Tibial artery (tissue), 4 donors: ENCODE results near the gene LARGE1.

Experiments used
- DNase-seq, 2 donors: peaks; one replicate each; pipeline ENCODE4 v3.0.0-alpha.2; 2019
- H3K27ac ChIP-seq, 2 donors: fragments of 200-600 bp; sonication (generic) in 1 of 2; 1 replicate in 1 of 2; 2 replicates in 1 of 2; pipeline ENCODE4 v1.5.1; 2018 to 2019; ENCODE audit warnings: mild to moderate bottlenecking in 1 of 2
- H3K27me3 ChIP-seq, 2 donors: fragments of 200-600 bp; sonication (generic) in 1 of 2; one replicate each; pipeline versions ENCODE4 v1.5.1 to v1.6.0; 2016 to 2019
- H3K36me3 ChIP-seq, 3 donors: fragments of 200-600 bp; sonication (generic) in 2 of 3; one replicate each; pipeline ENCODE4 v1.5.1; 2016 to 2019; ENCODE audit warnings: mild to moderate bottlenecking in 2 of 3
- H3K4me1 ChIP-seq, 4 donors: fragments of 200-600 bp; sonication (generic) in 2 of 4; 1 replicate in 3 of 4; 2 replicates in 1 of 4; pipeline ENCODE4 v1.5.1; 2016 to 2019
- H3K4me3 ChIP-seq, 2 donors: fragments of 200-600 bp; sonication (generic) in 1 of 2; 1 replicate in 1 of 2; 2 replicates in 1 of 2; pipeline ENCODE4 v1.5.1; 2018 to 2019; ENCODE audit warnings: mild to moderate bottlenecking in 2 of 2
- H3K9me3 ChIP-seq, 3 donors: fragments of 200-600 bp; sonication (generic) in 1 of 3; one replicate each; pipeline ENCODE4 v1.5.1; 2016 to 2019
- intact Hi-C: fragments of 100-400 bp; cut with DNase I; formaldehyde crosslinking; loops from one replicate; pipeline ENCODE4 v1.15.0; 2023; ENCODE audit warnings: low total_unique reads
- TF ChIP-seq, protein P1 (sequence below), 2 experiments: fragments of 200-600 bp in 1 of 2; fragments of 450-650 bp in 1 of 2; IDR thresholded peaks; one replicate each; pipeline ENCODE4 v1.5.1; 2017 to 2019; ENCODE audit warnings: antibody characterized with exemption in 2 of 2, mild to moderate bottlenecking in 1 of 2, moderate library complexity in 1 of 2

Gene LARGE1

DNA sequence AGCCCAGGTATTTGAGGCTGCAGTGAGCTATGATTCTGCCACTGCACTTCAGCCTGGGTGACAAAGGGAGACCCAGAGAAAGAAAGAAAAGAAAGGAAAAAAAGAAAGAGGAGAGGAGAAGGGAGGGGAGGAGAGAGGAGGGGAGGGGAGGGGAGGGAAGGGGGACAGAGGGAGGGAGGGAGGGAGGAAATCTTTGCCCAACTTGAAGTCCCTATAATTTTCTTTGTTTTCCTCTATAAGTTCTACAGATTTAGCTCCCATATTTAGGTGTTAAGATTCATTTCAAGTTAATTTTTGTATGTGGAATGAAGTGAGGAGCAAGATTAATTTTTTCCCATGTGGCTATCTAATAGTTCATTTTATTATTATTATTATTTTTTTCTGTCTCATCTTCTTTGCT lies 328.3 kb downstream of the LARGE1 start:
- Histone ChIP-seq H3K9me3 (no peaks in the 10 kb centered on the region), H3K27ac (no peak overlapping the region), H3K4me1 (no peaks in the 10 kb centered on the region), H3K4me3 (no peak overlapping the region), H3K36me3 (no peaks in the 10 kb centered on the region), H3K27me3 (no peaks in the 10 kb centered on the region)
- no peak for DNase-seq
- TF ChIP-seq, protein P1, sequence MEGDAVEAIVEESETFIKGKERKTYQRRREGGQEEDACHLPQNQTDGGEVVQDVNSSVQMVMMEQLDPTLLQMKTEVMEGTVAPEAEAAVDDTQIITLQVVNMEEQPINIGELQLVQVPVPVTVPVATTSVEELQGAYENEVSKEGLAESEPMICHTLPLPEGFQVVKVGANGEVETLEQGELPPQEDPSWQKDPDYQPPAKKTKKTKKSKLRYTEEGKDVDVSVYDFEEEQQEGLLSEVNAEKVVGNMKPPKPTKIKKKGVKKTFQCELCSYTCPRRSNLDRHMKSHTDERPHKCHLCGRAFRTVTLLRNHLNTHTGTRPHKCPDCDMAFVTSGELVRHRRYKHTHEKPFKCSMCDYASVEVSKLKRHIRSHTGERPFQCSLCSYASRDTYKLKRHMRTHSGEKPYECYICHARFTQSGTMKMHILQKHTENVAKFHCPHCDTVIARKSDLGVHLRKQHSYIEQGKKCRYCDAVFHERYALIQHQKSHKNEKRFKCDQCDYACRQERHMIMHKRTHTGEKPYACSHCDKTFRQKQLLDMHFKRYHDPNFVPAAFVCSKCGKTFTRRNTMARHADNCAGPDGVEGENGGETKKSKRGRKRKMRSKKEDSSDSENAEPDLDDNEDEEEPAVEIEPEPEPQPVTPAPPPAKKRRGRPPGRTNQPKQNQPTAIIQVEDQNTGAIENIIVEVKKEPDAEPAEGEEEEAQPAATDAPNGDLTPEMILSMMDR (IDR thresholded peaks at IDR 0.05): no peak
- intact Hi-C loops: no loop called here

DNA sequence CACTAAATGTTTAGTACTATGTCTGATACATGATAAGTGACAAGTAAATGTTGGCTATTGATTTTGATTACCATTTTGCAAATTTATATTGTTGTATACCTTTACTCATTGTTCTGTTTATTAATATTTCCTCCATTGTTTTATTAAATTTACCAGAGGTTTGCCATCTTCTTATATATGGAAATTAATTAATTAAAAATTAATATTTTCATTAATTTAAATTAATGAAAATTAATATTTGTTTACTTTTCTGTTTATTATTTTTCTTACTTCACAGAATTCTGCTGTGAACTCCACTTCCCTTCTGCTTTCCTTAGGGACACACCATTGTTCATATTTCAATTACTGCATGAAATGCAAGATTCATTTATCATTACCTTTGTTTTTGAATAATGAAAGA lies 331.0 kb downstream of the LARGE1 start:
- no peaks in the 10 kb centered on the region for H3K36me3 ChIP-seq
- intact Hi-C loops: loop anchor here (10.0 kb wide), 1 partner anchor 284 kb away; no protein-coding TSS in a partner anchor
- H3K27me3 ChIP-seq: no peaks in the 10 kb centered on the region
- H3K9me3 ChIP-seq: no peaks in the 10 kb centered on the region
- no peak for DNase-seq
- no peak overlapping the region for H3K4me3 ChIP-seq
- TF ChIP-seq, protein P1 (IDR thresholded peaks at IDR 0.05): no peak
- H3K4me1 ChIP-seq: no peaks in the 10 kb centered on the region
- H3K27ac ChIP-seq: no peak overlapping the region

DNA sequence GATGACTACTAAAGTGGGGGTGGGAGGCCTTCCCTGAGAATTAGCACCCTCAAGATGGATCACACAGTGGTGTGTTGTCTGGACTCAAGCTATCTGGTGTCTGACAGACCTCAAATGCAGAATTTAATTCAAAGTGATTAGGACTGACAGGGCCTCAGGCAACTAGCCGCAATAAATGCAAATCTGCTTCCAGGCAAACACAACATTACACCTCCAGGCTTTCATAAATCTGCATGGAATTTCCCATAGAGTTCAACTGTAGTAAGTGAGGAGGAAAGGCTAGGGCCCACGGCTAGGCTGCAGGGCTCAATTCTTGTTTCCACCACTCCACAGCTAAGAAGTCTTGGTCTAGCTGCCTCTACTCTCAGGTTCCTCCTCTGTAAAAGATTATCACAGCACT lies 331.4 kb downstream of the LARGE1 start:
- Histone ChIP-seq H3K27me3 (no peaks in the 10 kb centered on the region), H3K9me3 (no peaks in the 10 kb centered on the region), H3K4me3 (no peak overlapping the region), H3K4me1 (no peaks in the 10 kb centered on the region), H3K27ac (no peak overlapping the region), H3K36me3 (no peaks in the 10 kb centered on the region)
- no peak for DNase-seq
- intact Hi-C loops: loop anchor here (10.0 kb wide), 1 partner anchor 284 kb away; no protein-coding TSS in a partner anchor
- TF ChIP-seq, protein P1 (IDR thresholded peaks at IDR 0.05): no peak

DNA sequence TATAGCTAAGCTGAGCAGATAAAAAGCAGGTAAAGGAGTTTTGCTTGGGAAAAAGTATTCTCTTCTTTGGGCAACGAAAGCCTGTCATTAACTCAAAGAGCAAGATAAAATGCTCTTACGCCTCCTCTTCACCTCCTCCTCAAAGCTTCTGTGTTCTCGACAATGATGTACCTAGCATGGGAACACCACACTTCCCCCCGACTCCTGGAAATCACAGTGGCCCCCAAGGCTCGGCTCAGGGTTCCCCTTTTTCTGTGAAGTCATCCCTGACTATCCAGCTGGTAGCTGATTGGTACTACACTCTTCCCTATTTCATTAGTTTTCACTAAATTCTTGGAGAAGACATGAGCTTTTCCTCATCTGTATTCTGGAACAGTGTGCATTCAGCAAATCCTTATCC lies 336.1 kb downstream of the LARGE1 start:
- Histone ChIP-seq H3K36me3 (no peaks in the 10 kb centered on the region), H3K9me3 (no peaks in the 10 kb centered on the region), H3K27ac (no peak overlapping the region), H3K27me3 (no peaks in the 10 kb centered on the region), H3K4me3 (no peak overlapping the region), H3K4me1 (no peaks in the 10 kb centered on the region)
- DNase-seq: no peak
- intact Hi-C loops: loop anchor here (10.0 kb wide), 1 partner anchor 279 kb away; no protein-coding TSS in a partner anchor
- TF ChIP-seq, protein P1 (IDR thresholded peaks at IDR 0.05): no peak

DNA sequence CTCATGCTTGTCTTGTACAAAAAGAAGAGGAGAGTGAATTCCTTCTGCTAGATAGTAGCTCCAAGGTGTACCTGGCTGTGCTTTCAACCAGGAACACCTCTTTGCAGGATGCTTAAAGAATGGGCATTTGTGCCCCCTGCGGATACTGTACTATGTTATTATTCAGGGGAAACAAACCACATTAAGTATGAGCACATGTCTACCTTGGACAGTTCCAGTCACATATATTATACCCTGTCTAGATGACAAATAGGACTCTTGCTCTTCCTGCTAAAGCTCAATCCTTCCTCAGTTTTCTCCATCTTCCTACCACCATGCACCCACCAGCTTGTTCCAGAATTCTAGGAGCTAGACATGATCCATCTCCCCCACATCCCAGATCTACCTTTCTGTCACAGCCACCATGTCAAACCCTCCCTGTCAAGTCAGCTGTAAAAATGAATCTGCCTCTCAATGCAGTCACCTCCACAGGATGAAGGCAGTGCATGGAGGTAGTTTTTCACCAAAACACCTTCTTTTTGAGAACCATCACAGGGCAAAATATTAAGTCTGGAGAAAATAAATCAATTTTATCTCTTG lies 337.4 kb downstream of the LARGE1 start:
- intact Hi-C loops: loop anchor here (10.0 kb wide), 1 partner anchor 278 kb away; no protein-coding TSS in a partner anchor
- Histone ChIP-seq H3K4me1 (no peaks in the 10 kb centered on the region), H3K9me3 (no peaks in the 10 kb centered on the region), H3K36me3 (no peaks in the 10 kb centered on the region), H3K27ac (no peak overlapping the region), H3K4me3 (no peak overlapping the region), H3K27me3 (no peaks in the 10 kb centered on the region)
- DNase-seq: no peak
- TF ChIP-seq, protein P1 (IDR thresholded peaks at IDR 0.05): no peak
